ENCODE measurements around the gene LINGO1.

LINGO1 gene

GRCh38 chr15:77613814-77614213 is 18.9 kb downstream of the LINGO1 start:
- no peak for FAIRE-seq

DNA sequence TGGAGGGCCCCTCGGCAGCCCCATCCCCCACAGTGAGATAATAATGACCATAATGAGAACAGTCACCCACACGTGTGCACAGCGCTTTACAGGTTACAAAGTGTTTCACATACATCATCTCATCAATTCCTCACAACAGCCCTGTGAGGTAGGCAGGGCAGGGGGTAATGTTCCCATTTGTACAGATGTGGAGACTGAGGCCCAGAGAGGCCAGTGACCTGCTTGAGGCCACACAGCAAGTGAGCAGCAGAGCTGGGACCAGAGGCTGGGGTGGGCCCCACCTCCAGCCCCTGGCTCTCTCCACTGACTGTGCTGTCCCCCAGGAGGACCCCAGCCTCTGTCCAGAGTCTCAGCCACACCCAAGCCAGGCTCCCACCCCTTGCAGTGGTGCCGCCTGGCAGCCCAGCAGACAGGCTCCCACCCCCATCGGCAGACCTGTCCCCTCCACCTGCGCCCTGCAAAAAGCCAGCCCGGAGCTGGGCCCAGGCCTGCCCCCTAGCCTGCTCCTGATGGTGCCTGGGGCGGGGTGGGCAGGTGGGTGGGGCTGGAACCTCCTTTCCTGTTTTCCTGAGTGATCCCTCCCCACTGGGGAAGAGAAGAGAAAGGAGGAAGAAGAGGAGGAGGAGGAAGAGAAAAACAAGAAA is 19.6 kb downstream of the LINGO1 start:
- no peak for FAIRE-seq

- FAIRE-seq = no peak
These were observed 20.9 kb downstream of the LINGO1 start for GRCh38 chr15:77611767-77612166.

DNA sequence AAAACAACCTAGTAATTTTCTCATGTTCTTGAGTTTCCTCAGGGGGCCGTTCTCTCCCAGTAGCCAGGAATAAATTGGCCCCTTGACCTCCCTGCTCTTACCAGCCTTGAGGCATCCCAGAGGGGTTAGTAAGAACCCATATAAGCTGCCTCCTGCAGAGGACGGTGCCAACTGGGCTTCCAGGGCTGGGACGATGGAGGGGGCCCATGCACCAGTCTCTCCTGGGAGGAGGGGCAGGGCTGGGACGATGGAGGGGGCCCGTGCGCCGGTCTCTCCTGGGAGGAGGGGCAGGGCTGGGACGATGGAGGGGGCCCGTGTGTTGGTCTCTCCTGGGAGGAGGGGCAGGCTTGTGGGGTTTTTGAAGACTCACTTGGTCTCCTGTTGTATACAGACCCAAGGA is 22.0 kb downstream of the LINGO1 start:
- no peak for FAIRE-seq

GRCh38 chr15:77609558-77609957 is 23.2 kb downstream of the LINGO1 start:
- no peak for FAIRE-seq

DNA sequence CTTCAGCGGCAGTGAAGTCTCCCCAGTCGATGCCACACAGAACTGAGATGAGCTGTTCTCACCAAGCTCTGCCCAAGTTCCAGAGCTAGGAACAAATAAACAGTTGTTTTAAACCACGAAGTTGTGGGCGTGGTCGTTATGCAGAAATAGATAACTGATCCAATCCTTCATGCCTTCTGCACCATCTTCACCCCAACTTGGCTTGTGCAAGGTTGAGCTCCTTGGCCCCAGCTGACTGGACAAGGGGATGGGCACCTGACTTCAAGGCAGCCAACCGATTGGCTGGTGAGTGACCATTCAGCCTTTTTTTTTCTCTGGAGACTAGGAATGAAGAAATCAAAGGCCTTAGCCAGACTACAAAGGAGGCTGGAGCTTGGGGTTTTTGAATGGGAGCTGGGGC is 23.9 kb downstream of the LINGO1 start:
- no peak for FAIRE-seq

DNA sequence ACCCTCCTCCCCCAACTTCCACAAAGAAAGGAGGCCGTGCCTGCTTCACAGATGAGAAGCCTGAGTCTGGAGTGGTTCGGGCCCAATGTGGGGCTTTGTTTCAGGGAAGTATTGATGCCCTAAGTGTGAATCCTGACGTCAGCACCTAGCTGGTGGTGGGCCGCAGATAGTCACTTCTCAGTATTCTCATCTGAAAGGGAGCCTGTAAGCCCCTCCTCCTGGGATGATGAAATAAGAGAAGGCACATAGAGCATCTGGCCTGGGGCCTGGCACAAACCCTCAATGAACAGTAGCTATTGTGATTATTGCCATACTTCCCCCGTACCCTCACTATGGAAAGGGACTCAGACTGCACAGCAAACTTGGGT is 24.8 kb downstream of the LINGO1 start:
- FAIRE-seq = no peak

GRCh38 chr15:77607111-77607893 is 25.4 kb downstream of the LINGO1 start:
- no peak for FAIRE-seq

DNA sequence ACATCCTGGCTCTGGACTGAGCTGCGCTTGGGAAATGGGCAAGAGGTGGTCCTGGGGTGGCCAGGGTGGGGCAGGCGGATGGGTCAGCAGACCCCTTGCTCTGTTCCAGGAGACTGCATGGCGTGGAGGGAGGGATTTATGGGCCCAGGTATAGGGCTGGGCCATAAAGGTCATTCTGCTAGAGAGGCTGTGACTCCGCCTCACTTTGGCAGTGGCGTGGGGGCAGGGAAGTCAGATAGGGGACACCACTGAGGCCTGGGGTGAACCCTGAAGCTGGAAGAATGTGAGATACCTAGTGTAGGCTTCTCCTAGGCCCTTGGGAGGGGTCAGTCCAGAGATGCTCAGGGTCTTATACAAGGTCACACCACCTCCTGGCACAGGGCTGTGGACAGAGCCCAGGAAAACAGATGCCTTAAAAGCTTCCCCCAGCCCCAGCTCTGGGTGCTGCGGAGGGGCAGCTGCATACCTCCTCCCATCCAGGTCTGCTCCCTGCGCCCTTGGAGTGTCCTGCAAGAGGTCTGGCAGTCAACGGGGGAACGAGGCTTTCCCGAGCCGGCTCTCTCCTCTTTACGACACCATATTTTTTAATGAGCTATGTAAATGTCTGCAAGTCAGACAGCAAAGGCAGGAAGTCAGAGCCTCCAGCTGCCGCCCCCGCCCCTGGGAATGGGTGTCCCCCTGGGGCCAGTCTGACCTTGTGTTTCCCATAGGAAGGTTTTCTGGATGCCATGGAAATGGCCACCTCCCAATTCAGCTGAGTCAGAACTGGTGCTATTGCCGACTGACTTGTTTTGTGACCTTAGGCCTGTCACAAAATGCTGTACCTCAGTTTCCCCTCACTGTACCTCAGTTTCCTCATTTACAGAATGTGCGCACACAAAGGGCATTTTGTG is 26.3 kb downstream of the LINGO1 start:
- no peak for FAIRE-seq

DNA sequence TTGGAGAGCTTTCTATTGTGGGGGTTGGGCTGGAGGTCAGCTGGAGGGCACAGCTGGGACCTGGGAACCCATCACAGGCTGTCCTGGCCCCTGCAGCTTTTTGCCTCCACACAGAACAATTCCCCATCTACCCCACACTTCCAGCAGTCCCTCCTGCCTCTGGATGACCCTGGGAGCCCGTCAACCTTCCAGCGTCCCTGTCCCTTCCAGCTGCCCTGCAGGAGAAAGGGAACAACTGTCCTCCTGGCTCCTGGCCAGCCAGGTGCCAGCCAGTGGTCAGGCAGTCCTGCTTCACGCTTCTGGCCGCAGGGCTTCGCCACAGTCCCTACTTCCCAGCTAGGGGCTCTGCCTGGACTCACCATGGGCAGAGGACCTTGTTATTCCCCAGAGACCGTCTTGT is 27.2 kb downstream of the LINGO1 start:
- no peak for FAIRE-seq

- FAIRE-seq = no peak
These were observed 27.7 kb downstream of the LINGO1 start for GRCh38 chr15:77604973-77605372.

DNA sequence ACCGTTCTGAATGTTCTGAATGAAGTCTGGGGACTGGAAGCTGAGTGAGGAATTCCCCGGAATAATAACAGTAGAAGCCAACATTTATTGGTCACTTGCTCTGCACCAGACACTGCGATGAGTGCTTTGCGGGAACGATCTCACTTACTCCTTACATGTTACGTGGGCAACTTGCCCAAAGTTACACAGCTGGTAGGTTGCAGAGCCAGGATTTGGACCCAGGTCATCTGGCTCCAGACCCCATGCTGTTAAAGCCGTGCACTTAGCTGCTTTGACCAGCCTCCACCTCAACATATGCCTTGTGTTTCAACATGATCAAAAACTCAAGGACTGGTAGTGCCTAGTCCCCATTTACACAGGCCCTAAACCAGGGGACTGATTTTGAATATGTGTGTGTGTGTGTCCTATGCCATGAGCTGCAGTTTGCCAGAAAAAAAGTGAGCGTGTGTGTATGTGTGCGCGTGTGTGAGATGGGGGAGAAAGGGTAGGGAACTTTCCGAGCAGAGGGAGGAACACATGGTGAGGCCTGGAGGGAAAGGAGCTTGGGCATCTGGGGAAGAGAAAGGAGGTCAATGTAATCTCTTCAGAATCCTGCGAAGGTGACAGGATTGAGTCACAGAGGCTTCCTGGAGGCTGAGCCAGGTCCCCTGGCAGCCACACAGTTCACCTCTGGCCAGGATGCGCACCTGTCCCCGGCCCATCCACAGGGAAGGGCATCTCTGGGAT is 28.9 kb downstream of the LINGO1 start:
- FAIRE-seq = no peak

- FAIRE-seq = no peak
These were observed 29.9 kb downstream of the LINGO1 start for GRCh38 chr15:77602800-77603199.

GRCh38 chr15:77599899-77600298 is 32.8 kb downstream of the LINGO1 start:
- peak; percentile 74 for FAIRE-seq

GRCh38 chr15:77599357-77599756 is 33.4 kb downstream of the LINGO1 start:
- no peak for FAIRE-seq

- no peak for FAIRE-seq
These were observed 34.1 kb downstream of the LINGO1 start for GRCh38 chr15:77598644-77599043.

GRCh38 chr15:77597804-77598453 is 34.8 kb downstream of the LINGO1 start:
- FAIRE-seq = no peak

DNA sequence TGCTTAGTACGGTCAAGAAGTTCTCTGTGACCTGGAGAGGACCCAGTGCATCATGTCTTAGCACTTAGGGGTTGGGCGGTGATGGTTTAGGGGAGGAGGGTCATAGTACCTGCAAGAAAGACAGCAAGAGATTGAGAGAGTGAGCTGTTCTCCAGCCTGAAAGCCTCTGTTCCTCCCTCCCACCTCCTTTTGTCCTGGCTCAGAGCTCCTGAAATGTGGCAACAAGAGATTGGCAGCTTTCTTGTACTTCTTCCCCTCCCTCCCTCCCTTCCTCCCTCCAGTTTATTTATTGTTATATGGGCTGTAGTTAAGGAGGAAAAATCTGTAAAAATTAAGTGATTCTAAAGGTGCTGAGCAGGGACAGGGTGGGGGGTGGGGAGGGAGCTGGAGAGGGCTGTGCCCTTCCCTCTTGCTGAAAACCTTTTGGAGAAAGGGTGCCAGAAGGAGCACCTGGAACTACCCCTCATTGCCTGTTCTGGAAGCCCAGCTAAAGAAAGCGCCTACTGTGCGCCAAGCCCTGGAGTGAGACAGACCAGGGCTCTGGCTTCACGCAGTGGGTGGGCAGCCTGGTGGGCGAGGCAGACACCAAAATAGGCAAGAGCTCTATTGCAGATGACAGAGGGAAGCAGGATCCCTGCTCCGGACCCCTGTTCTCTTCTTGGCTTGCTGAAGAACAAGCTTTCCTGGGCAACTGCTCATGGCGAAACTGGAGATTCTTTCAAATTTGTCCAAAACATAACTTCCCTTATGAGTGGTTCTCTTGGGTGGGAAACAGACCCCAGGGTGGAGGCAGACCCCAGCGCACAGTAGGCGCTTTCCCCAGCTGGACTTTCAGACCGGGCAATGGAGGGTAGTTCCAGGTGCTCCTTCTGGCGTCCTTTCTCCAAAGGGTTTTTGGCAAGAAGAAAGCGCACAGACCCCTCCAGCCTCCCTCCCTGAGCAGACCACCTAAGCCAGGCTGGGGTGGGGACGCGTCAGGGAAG is 35.6 kb downstream of the LINGO1 start:
- no peak for FAIRE-seq

- FAIRE-seq = no peak
These were observed 37.5 kb downstream of the LINGO1 start for GRCh38 chr15:77595231-77595630.

- FAIRE-seq = no peak
These were observed 40.0 kb downstream of the LINGO1 start for GRCh38 chr15:77592758-77593157.

- FAIRE-seq = no peak
These were observed 40.6 kb downstream of the LINGO1 start for GRCh38 chr15:77591968-77592613.
